Amygdala (tissue), 56 donors: ENCODE measurements around the gene KIZ.
"Not testable (repeated sequence)": the region's sequence is repeated elsewhere in the genome, so short reads cannot be mapped to it uniquely, and the experiment has no call there.

Source experiments
- DNase-seq, 56 donors: peaks; one replicate each; lab custom pipeline; 2025; lab: John Stamatoyannopoulos, UW

The KIZ gene

GRCh38 chr20:21136015-21136732, 10.3 kb downstream of the KIZ start:
- DNase-seq: no peak

GRCh38 chr20:21137078-21137477, 11.2 kb downstream of the KIZ start:
- DNase-seq: no peak

GRCh38 chr20:21139881-21140566, 14.1 kb downstream of the KIZ start:
- DNase-seq: no peak

GRCh38 chr20:21141825-21142224, 15.9 kb downstream of the KIZ start:
- DNase-seq: no peak

- no peak for DNase-seq
These were observed 17.5 kb downstream of the KIZ start for GRCh38 chr20:21143194-21143890.

- DNase-seq: no peak
These were observed 19.5 kb downstream of the KIZ start for GRCh38 chr20:21145424-21145823.

GRCh38 chr20:21146215-21146614, 20.3 kb downstream of the KIZ start:
- no peak for DNase-seq

GRCh38 chr20:21147593-21147992, 21.7 kb downstream of the KIZ start:
- no peak for DNase-seq

GRCh38 chr20:21149344-21149743, 23.5 kb downstream of the KIZ start:
- no peak for DNase-seq

GRCh38 chr20:21151791-21152190, 25.9 kb downstream of the KIZ start:
- DNase-seq: peak in 2 of 56 donors; percentile 14 to 21

- no peak for DNase-seq
These were observed 28.8 kb downstream of the KIZ start for GRCh38 chr20:21154692-21155091.

- DNase-seq: no peak
These were observed 29.4 kb downstream of the KIZ start for GRCh38 chr20:21155268-21155667.

- DNase-seq: no peak
These were observed 30.4 kb downstream of the KIZ start for GRCh38 chr20:21156266-21156665.

- no peak for DNase-seq
These were observed 31.1 kb downstream of the KIZ start for GRCh38 chr20:21157006-21157405.

- no peak for DNase-seq
These were observed 33.9 kb downstream of the KIZ start for GRCh38 chr20:21159658-21160380.

GRCh38 chr20:21161926-21162325, 36.0 kb downstream of the KIZ start:
- DNase-seq: no peak

- DNase-seq: no peak
These were observed 36.7 kb downstream of the KIZ start for GRCh38 chr20:21162631-21163030.

GRCh38 chr20:21166801-21167200, 40.9 kb downstream of the KIZ start:
- DNase-seq: no peak

GRCh38 chr20:21167261-21167660, 41.4 kb downstream of the KIZ start:
- no peak for DNase-seq

GRCh38 chr20:21168061-21168460, 42.2 kb downstream of the KIZ start:
- DNase-seq: not testable (repeated sequence)

- no peak for DNase-seq
These were observed 46.7 kb downstream of the KIZ start for GRCh38 chr20:21172626-21173025.
